HG02885 (cell line): ENCODE data around the gene MMP14.
"Not testable (repeated sequence)": the region's sequence is repeated elsewhere in the genome, so short reads cannot be mapped to it uniquely, and the experiment has no call there.

ENCODE experiments used
- ATAC-seq: cut with Tn5 transposase; IDR thresholded peaks from one replicate; pipeline ENCODE4 v1.9.1; 2021; ENCODE audit warnings: mild to moderate bottlenecking; ENCODE audit not compliant: unreplicated experiment, poor library complexity

MMP14 gene

DNA sequence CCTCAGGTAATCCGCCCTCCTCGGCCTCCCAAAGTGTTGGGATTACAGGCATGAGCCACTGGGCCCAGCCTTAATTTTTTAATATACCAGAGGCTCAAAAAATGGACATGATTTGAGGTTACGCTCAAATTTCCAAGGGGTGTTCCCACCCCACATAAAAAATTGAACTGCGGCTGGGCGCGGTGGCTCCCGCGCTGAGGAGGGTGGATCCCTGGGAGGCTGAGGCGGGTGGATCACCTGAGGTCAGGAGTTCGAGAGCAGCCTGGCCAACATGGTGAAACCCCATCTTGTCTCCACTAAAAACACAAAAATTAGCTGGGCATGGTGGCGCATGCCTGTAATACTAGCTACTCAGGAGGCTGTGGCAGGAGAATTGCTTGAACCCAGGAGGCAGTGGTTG lies 17.9 kb downstream of the MMP14 start:
- ATAC-seq, result not testable (repeated sequence)

DNA sequence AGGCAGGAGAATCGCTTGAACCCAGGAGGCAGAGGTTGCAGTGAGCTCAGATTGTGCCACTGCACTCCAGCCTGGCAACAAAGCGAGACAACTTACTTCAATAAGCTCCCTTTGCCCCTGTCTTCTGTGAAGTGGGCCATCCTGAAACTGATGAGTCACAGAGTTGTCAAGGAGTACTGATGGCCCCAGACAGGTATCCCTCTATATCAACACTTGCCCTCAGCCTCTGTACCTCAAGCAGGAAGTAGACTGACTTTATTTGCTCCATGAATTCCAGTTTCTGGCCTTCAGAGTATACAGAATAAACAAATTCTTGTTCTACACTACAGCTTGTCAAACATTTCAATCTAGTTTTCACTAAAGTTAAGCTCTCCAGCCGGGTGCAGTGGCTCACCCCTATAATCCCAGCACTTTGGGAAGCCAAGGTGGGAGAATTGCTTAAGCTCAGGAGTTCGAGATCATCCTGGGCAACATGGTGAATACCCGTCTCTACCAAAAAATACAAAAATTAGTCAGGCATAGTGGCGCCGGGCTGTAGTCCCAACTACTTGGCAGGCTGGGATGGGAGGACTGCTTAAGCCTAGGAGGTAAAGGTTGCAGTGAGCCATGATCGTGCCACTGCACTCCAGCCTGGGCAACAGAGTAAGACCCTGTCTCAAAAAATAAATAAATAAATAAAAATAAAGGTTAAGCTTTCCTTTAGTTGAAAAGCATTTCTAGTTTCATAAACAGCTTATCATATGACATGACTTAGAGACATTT lies 18.8 kb downstream of the MMP14 start:
- ATAC-seq, result no peak

GRCh38 chr14:22856428-22856827 lies 20.0 kb downstream of the MMP14 start:
- no peak for ATAC-seq

GRCh38 chr14:22860377-22860776 lies 24.0 kb downstream of the MMP14 start:
- ATAC-seq, result not testable (repeated sequence)

DNA sequence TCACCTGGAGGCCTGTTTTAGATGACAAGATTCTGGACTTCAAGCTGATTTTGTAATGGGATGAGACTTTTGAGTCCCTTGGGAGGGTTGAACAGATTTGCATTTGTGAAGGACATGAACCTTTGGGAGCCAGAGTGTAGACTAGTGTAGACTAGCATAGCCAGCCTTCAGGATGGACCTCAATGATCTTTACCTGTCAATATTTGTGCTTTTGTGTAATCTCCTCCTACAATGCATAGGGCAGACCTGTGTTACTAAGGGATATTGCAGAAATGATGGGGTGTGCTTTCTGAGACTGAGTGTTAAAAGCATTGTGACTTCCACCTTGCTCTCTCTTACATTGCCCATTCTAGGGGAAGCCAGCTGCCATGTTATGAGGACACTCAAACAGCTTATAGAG lies 25.3 kb downstream of the MMP14 start:
- no peak for ATAC-seq

GRCh38 chr14:22864979-22865378 lies 28.6 kb downstream of the MMP14 start:
- ATAC-seq, result no peak

GRCh38 chr14:22865424-22866405 lies 29.3 kb downstream of the MMP14 start:
- ATAC-seq, result no peak

- no peak for ATAC-seq
Measured at GRCh38 chr14:22866874-22867273, 30.5 kb downstream of the MMP14 start.

DNA sequence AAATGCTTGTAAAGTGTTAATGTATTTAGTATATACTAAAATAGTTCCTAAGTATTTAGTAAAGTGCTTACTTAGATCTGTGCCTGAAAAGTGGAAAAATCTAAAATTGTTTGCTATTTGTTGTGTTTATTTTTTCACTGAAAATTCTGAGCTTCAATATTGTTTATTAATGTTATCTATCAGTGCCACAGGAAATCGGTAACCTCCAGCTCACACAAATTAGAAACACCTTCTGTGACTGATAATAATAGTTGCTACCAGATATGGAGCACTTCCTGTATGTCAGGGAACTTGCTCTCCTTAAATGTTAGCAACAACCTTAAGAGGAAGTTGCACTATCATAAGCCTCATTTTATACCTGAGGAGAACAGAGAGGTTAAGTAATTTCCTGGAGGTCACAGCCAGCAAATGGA lies 34.4 kb downstream of the MMP14 start:
- ATAC-seq, result peak; percentile 40

DNA sequence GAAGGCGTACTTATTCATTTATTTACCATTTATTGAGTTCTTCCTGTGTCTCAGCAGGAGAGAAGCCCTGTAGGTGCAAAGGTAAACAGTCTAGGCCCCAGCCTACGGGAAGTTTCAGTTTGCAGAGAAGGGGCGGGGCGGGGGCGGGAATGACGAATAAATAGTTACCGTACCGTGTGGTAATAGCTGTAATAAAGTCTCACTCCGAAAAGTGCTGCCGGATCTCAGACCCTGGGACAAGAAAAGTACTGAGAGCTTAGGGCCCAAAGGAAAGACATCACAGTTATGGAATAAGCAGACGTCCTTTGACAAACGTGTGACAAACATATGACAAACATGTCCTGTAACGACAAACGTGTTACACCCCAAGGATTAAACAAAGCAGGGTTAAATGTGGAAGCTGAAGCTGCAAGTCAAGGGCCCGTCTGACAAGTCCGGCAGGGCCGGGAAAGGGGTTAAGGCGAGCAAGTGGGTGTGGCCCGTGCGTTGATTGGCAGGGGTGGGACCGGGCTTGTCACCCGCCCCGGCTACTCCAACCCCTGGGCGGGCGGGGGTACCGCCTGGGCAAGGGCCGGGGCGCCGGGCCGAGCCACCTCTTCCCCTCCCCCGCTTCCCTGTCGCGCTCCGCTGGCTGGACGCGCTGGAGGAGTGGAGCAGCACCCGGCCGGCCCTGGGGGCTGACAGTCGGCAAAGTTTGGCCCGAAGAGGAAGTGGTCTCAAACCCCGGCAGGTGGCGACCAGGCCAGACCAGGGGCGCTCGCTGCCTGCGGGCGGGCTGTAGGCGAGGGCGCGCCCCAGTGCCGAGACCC lies 35.0 kb downstream of the MMP14 start, which contains the start of gene LRP10:
TSS of gene LRP10 (plus strand) at position 517 of the 809 bp plus-strand sequence. CDS start 564 bp downstream, outside the sequence.
- peak; percentile 80 for ATAC-seq

- ATAC-seq, result peak; percentile 29
Measured at GRCh38 chr14:22872033-22872832, 35.8 kb downstream of the MMP14 start.

- ATAC-seq, result no peak
Measured at GRCh38 chr14:22872833-22873520, 36.6 kb downstream of the MMP14 start.

DNA sequence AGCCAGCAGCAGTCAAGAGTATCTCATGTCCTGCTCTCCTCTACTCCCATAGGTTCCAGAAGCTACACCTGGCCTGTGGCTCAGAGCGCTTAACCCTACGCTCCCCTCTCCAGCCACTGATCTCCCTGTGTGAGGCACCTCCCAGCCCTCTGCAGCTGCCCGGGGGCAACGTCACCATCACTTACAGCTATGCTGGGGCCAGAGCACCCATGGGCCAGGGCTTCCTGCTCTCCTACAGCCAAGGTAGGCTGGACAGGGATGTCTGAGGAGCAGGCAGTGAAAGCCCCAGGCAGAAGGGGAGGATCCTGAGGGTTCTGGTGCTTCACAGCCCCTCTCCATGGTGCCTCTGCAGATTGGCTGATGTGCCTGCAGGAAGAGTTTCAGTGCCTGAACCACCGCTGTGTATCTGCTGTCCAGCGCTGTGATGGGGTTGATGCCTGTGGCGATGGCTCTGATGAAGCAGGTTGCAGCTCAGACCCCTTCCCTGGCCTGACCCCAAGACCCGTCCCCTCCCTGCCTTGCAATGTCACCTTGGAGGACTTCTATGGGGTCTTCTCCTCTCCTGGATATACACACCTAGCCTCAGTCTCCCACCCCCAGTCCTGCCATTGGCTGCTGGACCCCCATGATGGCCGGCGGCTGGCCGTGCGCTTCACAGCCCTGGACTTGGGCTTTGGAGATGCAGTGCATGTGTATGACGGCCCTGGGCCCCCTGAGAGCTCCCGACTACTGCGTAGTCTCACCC lies 38.8 kb downstream of the MMP14 start:
- no peak for ATAC-seq

DNA sequence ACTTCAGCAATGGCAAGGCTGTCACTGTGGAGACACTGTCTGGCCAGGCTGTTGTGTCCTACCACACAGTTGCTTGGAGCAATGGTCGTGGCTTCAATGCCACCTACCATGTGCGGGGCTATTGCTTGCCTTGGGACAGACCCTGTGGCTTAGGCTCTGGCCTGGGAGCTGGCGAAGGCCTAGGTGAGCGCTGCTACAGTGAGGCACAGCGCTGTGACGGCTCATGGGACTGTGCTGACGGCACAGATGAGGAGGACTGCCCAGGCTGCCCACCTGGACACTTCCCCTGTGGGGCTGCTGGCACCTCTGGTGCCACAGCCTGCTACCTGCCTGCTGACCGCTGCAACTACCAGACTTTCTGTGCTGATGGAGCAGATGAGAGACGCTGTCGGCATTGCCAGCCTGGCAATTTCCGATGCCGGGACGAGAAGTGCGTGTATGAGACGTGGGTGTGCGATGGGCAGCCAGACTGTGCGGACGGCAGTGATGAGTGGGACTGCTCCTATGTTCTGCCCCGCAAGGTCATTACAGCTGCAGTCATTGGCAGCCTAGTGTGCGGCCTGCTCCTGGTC lies 39.4 kb downstream of the MMP14 start:
- no peak for ATAC-seq

- ATAC-seq, result no peak
Measured at GRCh38 chr14:22877000-22877501, 40.7 kb downstream of the MMP14 start.

DNA sequence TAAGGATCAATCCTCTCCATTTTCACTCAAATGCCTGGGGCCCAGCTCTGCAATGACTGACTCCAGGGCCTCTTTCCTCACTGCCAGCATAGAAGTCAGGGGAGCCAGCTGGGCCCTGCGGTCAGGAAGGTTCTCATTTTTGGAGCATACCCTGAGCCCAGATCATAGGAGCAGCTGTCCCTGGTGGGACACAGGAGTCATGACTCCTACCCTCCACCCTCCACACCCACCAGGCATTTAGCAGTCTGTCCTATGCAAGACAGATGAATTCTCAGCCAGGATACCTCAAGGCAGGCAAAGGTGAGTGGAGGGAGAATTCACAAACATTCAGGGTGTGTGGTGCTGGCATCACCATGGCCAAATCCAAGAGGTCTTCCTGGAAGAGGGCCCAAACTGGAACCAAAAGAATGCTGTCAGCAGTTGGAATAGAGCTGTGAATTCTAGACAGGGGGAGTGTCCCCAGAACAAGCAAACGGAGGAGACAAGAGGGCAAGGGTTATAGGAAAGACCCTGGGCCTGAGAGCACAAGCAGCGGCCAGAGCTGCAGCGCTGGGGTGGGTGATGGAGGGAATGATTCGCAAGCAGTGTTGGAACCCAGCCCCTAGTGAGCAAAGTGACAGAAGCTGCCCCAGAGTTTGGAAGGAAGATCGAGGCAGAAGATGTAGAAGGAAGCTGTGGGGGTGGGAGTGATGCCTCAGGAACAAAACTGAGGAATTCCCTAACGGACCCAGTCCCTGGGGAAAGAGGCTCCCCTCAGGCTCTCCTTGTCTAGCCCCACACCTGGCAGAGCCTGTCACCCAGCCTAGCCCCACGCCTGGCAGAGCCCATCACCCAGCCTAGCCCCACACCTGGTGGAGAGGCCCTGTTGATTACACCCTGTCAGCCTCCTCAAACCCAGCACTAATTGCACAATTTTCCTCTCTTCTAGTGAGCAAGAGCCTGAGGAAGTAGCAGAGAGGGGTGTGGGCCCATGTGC lies 42.2 kb downstream of the MMP14 start:
- no peak for ATAC-seq

DNA sequence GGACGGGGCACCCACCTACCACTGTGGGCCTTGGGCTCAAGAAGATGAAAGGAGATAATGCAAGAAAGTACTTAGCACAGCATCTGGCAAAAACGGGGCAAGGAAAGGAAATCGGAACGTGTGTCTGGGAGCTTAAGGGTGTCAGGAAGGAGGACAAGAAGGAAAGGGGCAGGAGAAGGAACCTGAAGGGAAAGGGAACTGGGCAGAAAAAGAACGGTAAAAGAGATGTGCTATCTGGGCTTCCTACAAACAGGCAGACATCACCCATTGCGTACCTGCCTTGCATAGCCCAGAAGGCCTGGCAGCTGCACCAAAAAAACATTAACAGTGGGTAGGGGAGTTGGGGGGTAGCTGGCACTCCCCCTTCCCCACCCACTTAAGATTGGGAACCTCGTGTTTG lies 45.7 kb downstream of the MMP14 start:
- ATAC-seq, result no peak
